Measurements from ENCODE around the gene KSR2. TPM values are rescaled to one million over a fixed set of nuclear protein-coding genes. Genes with fewer than 3 reads are reported as not detected.
"Not testable (repeated sequence)": the region's sequence is repeated elsewhere in the genome, so short reads cannot be mapped to it uniquely, and the experiment has no call there.

Gene KSR2
- total RNA-seq, 4 donors from 2014 or later: under 0.01 to 0.06 (median 0.03) TPM

DNA sequence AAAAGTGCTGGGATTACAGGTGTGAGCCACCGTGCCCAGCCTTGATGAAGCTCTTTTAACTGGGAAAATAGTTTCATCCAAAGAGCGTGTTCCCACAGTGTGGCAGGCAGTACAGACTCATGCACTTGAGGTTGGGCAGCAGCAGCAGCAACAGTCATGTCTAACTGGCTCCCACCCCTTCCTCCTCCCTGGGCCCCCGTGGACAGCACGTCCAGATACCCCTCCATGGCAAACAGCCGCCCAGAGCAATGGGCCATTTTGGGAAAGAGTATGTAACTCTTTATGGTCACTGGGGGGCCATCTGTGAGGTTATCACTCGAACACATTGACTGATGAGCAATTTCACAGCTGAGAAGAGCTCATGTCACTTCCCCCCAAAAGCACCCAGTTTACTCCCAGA, 328.3 kb downstream of the KSR2 start:
- Histone ChIP-seq H3K4me1 (no peaks in the 10 kb centered on the region), H3K27ac (replicated peaks in 1 of 4) (no peak overlapping the region), H3K27me3 (peaks cover 0 to 16% (median 0%) of the 10 kb centered on the region in 4 donors), H3K4me3 (no peak overlapping the region), H3K9me3 (peaks cover 0 to 10% (median 7%) of the 10 kb centered on the region in 4 donors), H3K36me3 (no peaks in the 10 kb centered on the region)
- 84% methylated on average over 6 of the region's 6 CpGs for whole genome bisulfite sequencing
- intact Hi-C loops (cut with DNase I): no loop called here
- TF ChIP-seq, protein P1, sequence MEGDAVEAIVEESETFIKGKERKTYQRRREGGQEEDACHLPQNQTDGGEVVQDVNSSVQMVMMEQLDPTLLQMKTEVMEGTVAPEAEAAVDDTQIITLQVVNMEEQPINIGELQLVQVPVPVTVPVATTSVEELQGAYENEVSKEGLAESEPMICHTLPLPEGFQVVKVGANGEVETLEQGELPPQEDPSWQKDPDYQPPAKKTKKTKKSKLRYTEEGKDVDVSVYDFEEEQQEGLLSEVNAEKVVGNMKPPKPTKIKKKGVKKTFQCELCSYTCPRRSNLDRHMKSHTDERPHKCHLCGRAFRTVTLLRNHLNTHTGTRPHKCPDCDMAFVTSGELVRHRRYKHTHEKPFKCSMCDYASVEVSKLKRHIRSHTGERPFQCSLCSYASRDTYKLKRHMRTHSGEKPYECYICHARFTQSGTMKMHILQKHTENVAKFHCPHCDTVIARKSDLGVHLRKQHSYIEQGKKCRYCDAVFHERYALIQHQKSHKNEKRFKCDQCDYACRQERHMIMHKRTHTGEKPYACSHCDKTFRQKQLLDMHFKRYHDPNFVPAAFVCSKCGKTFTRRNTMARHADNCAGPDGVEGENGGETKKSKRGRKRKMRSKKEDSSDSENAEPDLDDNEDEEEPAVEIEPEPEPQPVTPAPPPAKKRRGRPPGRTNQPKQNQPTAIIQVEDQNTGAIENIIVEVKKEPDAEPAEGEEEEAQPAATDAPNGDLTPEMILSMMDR (IDR thresholded peaks at IDR 0.05): no peak
- TF ChIP-seq POLR2A (IDR thresholded peaks at IDR 0.05; ENCODE audit: low read depth) (no peak), POLR2AphosphoS5 (IDR thresholded peaks at IDR 0.05) (no peak), EP300 (IDR thresholded peaks at IDR 0.05) (no peak)
- DNase-seq (ENCODE audit: extremely low spot score): peak; percentile 91

DNA sequence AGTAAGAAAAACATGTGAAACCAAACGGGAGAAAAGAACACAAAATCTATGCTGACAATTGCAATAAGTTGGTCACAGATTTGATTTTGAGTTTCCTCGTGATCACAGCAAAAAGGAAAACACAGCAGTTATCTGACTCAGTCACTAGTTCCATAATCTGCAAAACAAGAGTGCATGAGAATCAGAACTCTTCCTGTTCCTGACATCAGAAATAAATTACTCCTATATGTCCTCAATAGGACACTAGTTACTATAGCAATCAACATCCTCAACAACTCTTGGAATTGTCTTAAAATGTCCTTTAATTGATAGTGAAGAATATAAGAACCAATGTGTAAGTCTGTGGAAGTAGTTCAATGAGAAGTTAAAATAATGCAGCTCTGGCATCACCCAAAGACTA, 339.3 kb downstream of the KSR2 start:
- H3K27ac ChIP-seq (replicated peaks in 1 of 4): no peak overlapping the region
- WGBS: 74% methylated on average over 2 of the region's 2 CpGs

GRCh38 chr12:117628711-117629110, 340.1 kb downstream of the KSR2 start:
- H3K4me3 ChIP-seq; DNase-seq (ENCODE audit: extremely low spot score); intact Hi-C loops (cut with DNase I); H3K36me3 ChIP-seq; H3K4me1 ChIP-seq; H3K9me3 ChIP-seq; H3K27ac ChIP-seq (replicated peaks in 1 of 4): not testable (repeated sequence)
- WGBS: 59% methylated on average over 5 of the region's 7 CpGs
- H3K27me3 ChIP-seq: peaks cover 0 to 15% (median 0%) of the 10 kb centered on the region in 4 donors

More for the DNA sequence above, 339.3 kb downstream of the KSR2 start:
- no peaks in the 10 kb centered on the region for H3K4me1 ChIP-seq
- DNase-seq (ENCODE audit: extremely low spot score): no peak
- H3K36me3 ChIP-seq: no peaks in the 10 kb centered on the region
- peaks cover 0 to 15% (median 0%) of the 10 kb centered on the region in 4 donors for H3K27me3 ChIP-seq
- H3K9me3 ChIP-seq: no peaks in the 10 kb centered on the region
- TF ChIP-seq EP300 (IDR thresholded peaks at IDR 0.05) (no peak), POLR2AphosphoS5 (IDR thresholded peaks at IDR 0.05) (no peak), POLR2A (IDR thresholded peaks at IDR 0.05; ENCODE audit: low read depth) (no peak)
- TF ChIP-seq, protein P1 (IDR thresholded peaks at IDR 0.05): no peak
- H3K4me3 ChIP-seq: no peak overlapping the region
- intact Hi-C loops (cut with DNase I): no loop called here

DNA sequence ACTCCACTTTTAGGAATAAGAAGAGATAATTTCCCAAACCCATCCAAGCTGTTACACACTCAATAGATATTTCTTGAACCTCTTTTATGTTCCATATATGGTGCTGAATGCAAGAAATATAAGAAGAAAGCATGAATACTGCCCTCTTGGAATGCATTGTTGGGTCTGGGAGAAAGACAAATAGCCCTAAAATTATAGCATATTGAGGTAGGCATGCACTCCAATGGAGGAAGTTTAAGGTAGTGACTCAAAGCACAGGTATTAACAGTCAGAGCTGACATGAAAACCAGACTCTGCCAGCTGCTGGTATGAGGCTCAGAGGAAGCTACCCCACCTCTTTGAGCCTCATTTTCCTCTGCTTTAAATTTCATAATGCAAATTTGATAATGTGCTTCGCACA, 346.0 kb downstream of the KSR2 start:
- DNase-seq (ENCODE audit: extremely low spot score): no peak
- no peaks in the 10 kb centered on the region for H3K4me1 ChIP-seq
- TF ChIP-seq POLR2A (IDR thresholded peaks at IDR 0.05; ENCODE audit: low read depth): no peak
- TF ChIP-seq EP300 (IDR thresholded peaks at IDR 0.05): no peak
- TF ChIP-seq POLR2AphosphoS5 (IDR thresholded peaks at IDR 0.05): no peak
- TF ChIP-seq, protein P1 (IDR thresholded peaks at IDR 0.05): no peak
- no peak overlapping the region for H3K27ac ChIP-seq (replicated peaks in 1 of 4)
- WGBS: 100% methylated on average over 1 of the region's 1 CpG
- H3K4me3 ChIP-seq: no peak overlapping the region
- intact Hi-C loops (cut with DNase I): no loop called here
- H3K27me3 ChIP-seq: peaks cover 0 to 10% (median 0%) of the 10 kb centered on the region in 4 donors
- H3K36me3 ChIP-seq: no peaks in the 10 kb centered on the region
- no peaks in the 10 kb centered on the region for H3K9me3 ChIP-seq

DNA sequence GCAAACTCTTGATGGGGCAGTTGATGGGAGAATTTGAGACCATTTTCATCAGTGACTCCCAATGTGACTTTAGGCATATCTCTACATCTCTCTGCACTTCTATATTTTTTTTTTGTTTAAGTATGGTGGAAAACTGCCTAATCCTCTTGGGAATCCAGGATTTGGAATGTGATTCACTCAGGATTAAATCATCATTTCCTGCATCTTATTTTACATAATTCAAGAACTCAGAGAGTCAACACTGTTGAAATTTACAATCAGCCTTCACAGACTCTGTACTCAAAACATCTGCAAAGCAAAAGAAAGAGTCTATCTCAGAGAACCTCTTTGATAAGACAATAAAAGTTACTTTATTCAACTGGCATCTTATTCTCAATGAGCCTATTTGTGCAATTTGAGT, 346.7 kb downstream of the KSR2 start:
- intact Hi-C loops (cut with DNase I): no loop called here
- no peak overlapping the region for H3K27ac ChIP-seq (replicated peaks in 1 of 4)
- TF ChIP-seq, protein P1 (IDR thresholded peaks at IDR 0.05): no peak
- no peak for TF ChIP-seq EP300 (IDR thresholded peaks at IDR 0.05)
- TF ChIP-seq POLR2AphosphoS5 (IDR thresholded peaks at IDR 0.05): no peak
- no peak for TF ChIP-seq POLR2A (IDR thresholded peaks at IDR 0.05; ENCODE audit: low read depth)
- H3K4me1 ChIP-seq: no peaks in the 10 kb centered on the region
- H3K4me3 ChIP-seq: no peak overlapping the region
- DNase-seq (ENCODE audit: extremely low spot score): no peak
- peaks cover 0 to 10% (median 0%) of the 10 kb centered on the region in 4 donors for H3K27me3 ChIP-seq
- H3K36me3 ChIP-seq: no peaks in the 10 kb centered on the region
- H3K9me3 ChIP-seq: no peaks in the 10 kb centered on the region
